Endodermal cell (in vitro differentiated cells): ENCODE data around the gene CADM1. TPM values are rescaled to one million over a fixed set of nuclear protein-coding genes. Genes with fewer than 3 reads are reported as not detected.

Experiments used
- DNase-seq: peaks from one replicate; pipeline ENCODE4 v3.0.0-alpha.2; 2017
- H3K27ac ChIP-seq: 2 replicates; pipeline ENCODE4 v1.5.1; 2013; ENCODE audit warnings: mild to moderate bottlenecking, low read depth, low read length, moderate library complexity
- H3K27me3 ChIP-seq: 2 replicates; pipeline ENCODE4 v1.6.1; 2013; ENCODE audit warnings: mild to moderate bottlenecking, low read length, moderate library complexity; ENCODE audit not compliant: insufficient read depth, control insufficient read depth, poor library complexity, severe bottlenecking
- H3K36me3 ChIP-seq: 2 replicates; pipeline ENCODE4 v1.7.0; 2013; ENCODE audit warnings: mild to moderate bottlenecking, low read length, moderate library complexity; ENCODE audit not compliant: control insufficient read depth, insufficient read depth
- H3K4me1 ChIP-seq: one replicate; pipeline ENCODE4 v1.7.0; 2013; ENCODE audit warnings: low read length; ENCODE audit not compliant: control insufficient read depth, insufficient read depth
- H3K4me3 ChIP-seq: 2 replicates; pipeline ENCODE4 v1.5.1; 2013; ENCODE audit warnings: mild to moderate bottlenecking, low read length, moderate library complexity
- H3K9ac ChIP-seq: 2 replicates; pipeline ENCODE4 v1.6.1; 2013; ENCODE audit warnings: mild to moderate bottlenecking, low read length, moderate library complexity; ENCODE audit not compliant: poor library complexity, severe bottlenecking; ENCODE audit errors: extremely low read depth
- H3K9me3 ChIP-seq: 2 replicates; pipeline ENCODE4 v1.6.1; 2013; ENCODE audit warnings: mild to moderate bottlenecking, low read length, moderate library complexity; ENCODE audit not compliant: control insufficient read depth
- H3K27ac Mint-ChIP-seq: 2 replicates; pipeline ENCODE4 v1.8.0; 2020; ENCODE audit warnings: mixed read lengths
- H3K27me3 Mint-ChIP-seq: 2 replicates; pipeline ENCODE4 v1.8.0; 2021; ENCODE audit warnings: mild to moderate bottlenecking, mixed read lengths; ENCODE audit not compliant: insufficient read depth
- H3K36me3 Mint-ChIP-seq: 2 replicates; pipeline ENCODE4 v1.8.0; 2020; ENCODE audit warnings: low read depth, mixed read lengths
- H3K4me1 Mint-ChIP-seq: 2 replicates; pipeline ENCODE4 v1.8.0; 2020; ENCODE audit warnings: mixed read lengths
- H3K4me3 Mint-ChIP-seq: 2 replicates; pipeline ENCODE4 v1.8.0; 2020; ENCODE audit warnings: mild to moderate bottlenecking, moderate library complexity, mixed read lengths
- H3K9me3 Mint-ChIP-seq: 2 replicates; pipeline ENCODE4 v1.8.0; 2020; ENCODE audit warnings: mild to moderate bottlenecking, mixed read lengths
- WGBS, 2 experiments: methylation state at CpG; one replicate each; pipeline versions ENCODE4 v1.1.5 to v1.1.7; 2013; ENCODE audit warnings: missing lambda C conversion rate in 2 of 2, mixed read lengths in 1 of 2; ENCODE audit not compliant: insufficient coverage in 1 of 2, insufficient read length in 1 of 2; 5-methylcytosine and 5-hydroxymethylcytosine counted together
- total RNA-seq, 2 donors: library from RNA; stranded (reverse); fragmentation: NEBNext Ultra II Directional in 1 of 2; extraction: Animal tissue kit (Norgen Biotek cat#: 25700) in 1 of 2; gene quantifications; 2 replicates in 1 of 2; 3 replicates in 1 of 2; pipeline ENCODE4 v1.2.1, GENCODE V29; 2021
- TF ChIP-seq, protein P1 (sequence below): fragments of 200-600 bp; sonication (generic); conservative IDR thresholded peaks from 2 replicates; pipeline ENCODE4 v1.5.0; 2021; ENCODE audit warnings: antibody characterized with exemption, mild to moderate bottlenecking

CADM1 gene
- total RNA-seq, 2 donors from 2014 or later, result 76.3 to 88.2 TPM

DNA sequence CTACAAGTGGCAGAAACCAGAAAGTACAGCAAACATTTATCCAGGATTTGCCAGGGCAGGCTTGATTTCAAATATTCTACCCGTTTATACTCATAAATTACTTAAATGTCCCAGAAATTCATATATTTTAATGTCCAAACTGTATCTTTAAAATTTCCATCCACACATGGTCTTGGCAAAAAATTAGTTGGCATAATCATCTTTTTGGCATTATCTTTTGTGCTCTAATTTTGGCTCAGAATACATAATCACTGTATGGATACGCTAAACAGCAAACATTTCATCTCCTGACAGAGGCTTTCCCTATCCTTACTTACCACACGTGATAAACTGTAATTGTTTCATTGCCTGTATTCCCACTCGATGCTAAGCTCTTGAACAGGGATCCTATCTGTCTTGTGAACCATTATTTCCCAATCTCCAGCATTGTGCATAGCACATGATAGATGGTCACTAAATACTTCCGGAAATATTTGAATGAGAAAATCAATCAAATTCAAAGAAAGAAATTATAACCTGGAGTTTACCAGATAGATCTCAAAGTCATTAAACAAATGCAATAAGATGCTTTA lies 64.2 kb downstream of the CADM1 start:
- no peaks in the 10 kb centered on the region for H3K4me1 ChIP-seq
- no peaks in the 10 kb centered on the region for H3K36me3 ChIP-seq
- no peaks in the 10 kb centered on the region for H3K27me3 Mint-ChIP-seq
- no peaks in the 10 kb centered on the region for H3K27me3 ChIP-seq
- H3K4me3 Mint-ChIP-seq, result no peak overlapping the region
- peaks cover 18% of the 10 kb centered on the region for H3K4me1 Mint-ChIP-seq
- peaks cover 6% of the 10 kb centered on the region for H3K36me3 Mint-ChIP-seq
- H3K4me3 ChIP-seq, result no peak overlapping the region
- 93 to 94% methylated on average over 5 of the region's 5 CpGs for WGBS, 2 experiments
- H3K9ac ChIP-seq, result no peak overlapping the region
- no peaks in the 10 kb centered on the region for H3K9me3 Mint-ChIP-seq
- no peak overlapping the region for H3K27ac ChIP-seq
- no peak overlapping the region for H3K27ac Mint-ChIP-seq
- no peak for DNase-seq
- no peaks in the 10 kb centered on the region for H3K9me3 ChIP-seq
- TF ChIP-seq, protein P1, sequence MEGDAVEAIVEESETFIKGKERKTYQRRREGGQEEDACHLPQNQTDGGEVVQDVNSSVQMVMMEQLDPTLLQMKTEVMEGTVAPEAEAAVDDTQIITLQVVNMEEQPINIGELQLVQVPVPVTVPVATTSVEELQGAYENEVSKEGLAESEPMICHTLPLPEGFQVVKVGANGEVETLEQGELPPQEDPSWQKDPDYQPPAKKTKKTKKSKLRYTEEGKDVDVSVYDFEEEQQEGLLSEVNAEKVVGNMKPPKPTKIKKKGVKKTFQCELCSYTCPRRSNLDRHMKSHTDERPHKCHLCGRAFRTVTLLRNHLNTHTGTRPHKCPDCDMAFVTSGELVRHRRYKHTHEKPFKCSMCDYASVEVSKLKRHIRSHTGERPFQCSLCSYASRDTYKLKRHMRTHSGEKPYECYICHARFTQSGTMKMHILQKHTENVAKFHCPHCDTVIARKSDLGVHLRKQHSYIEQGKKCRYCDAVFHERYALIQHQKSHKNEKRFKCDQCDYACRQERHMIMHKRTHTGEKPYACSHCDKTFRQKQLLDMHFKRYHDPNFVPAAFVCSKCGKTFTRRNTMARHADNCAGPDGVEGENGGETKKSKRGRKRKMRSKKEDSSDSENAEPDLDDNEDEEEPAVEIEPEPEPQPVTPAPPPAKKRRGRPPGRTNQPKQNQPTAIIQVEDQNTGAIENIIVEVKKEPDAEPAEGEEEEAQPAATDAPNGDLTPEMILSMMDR, result no peak

DNA sequence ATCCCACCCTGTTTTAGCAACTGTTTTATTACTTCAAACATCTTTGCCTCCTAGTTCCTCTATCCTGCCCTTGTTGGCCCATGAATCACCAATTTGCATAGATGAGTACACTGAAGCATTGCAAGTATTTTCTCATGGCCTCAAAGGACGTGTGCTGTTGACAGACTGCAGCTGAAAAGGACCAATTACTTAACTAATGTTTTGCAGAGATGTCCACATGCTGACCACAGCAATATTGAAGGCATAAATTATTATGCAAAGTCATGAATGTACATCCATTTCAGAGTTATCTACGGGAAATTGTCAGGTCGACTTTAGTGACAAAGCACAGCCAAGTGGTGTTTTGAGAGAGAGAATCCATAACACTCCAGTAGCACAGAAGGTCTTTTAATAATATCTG lies 64.8 kb downstream of the CADM1 start:
- H3K36me3 ChIP-seq, result no peaks in the 10 kb centered on the region
- TF ChIP-seq, protein P1, result no peak
- H3K4me1 ChIP-seq, result no peaks in the 10 kb centered on the region
- WGBS, 2 experiments, result 85 to 91% methylated on average over 3 of the region's 3 CpGs
- peaks cover 14% of the 10 kb centered on the region for H3K4me1 Mint-ChIP-seq
- H3K27ac Mint-ChIP-seq, result no peak overlapping the region
- H3K27me3 ChIP-seq, result no peaks in the 10 kb centered on the region
- no peak overlapping the region for H3K4me3 ChIP-seq
- H3K27ac ChIP-seq, result no peak overlapping the region
- H3K9me3 Mint-ChIP-seq, result no peaks in the 10 kb centered on the region
- H3K4me3 Mint-ChIP-seq, result no peak overlapping the region
- H3K9me3 ChIP-seq, result no peaks in the 10 kb centered on the region
- no peaks in the 10 kb centered on the region for H3K27me3 Mint-ChIP-seq
- DNase-seq, result no peak
- H3K36me3 Mint-ChIP-seq, result peaks cover under 1% of the 10 kb centered on the region
- H3K9ac ChIP-seq, result no peak overlapping the region

DNA sequence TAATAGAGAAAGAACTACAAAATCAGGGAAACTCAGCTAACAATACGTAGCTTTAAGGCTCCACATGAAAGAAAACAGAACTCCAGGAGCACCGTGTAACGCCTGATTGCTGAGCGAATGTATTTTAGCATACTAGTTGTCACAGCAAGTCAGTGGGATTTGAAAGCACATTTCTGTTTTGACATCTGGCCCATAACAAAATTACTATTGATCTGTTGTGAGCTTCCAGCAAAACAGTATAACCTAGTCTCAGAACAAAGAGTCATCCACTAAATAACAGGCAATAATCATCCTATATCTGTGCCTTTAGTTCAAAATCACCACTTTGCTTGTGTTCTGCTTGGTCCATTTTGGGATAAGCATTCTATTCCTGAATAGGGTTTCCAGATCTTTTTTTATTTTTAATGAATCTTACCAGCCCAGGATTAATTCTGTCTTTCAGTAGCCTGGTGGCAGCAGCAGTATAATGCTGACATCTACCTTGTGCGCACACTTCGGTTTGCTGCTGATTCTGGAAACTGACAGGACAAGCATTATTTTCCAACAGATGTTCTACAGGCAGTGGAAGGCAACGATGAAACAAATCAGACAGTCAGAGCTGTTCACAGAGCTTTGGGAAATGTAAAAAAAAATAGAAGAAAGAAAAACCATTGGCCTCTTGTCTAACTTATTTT lies 66.2 kb downstream of the CADM1 start:
- DNase-seq, result no peak
- Mint-ChIP-seq H3K27ac (no peak overlapping the region), H3K4me3 (no peak overlapping the region), H3K4me1 (peaks cover 19% of the 10 kb centered on the region), H3K36me3 (no peaks in the 10 kb centered on the region), H3K27me3 (no peaks in the 10 kb centered on the region), H3K9me3 (no peaks in the 10 kb centered on the region)
- Histone ChIP-seq H3K27me3 (no peaks in the 10 kb centered on the region), H3K4me3 (no peak overlapping the region), H3K4me1 (no peaks in the 10 kb centered on the region), H3K9me3 (no peaks in the 10 kb centered on the region), H3K9ac (no peak overlapping the region), H3K36me3 (no peaks in the 10 kb centered on the region), H3K27ac (no peak overlapping the region)
- WGBS, 2 experiments, result 77 to 78% methylated on average over 7 of the region's 7 CpGs
- TF ChIP-seq, protein P1, result no peak
